ENCODE results near the gene IGBP1. TPM values are rescaled to one million over a fixed set of nuclear protein-coding genes. Genes with fewer than 3 reads are reported as not detected.

The IGBP1 gene
- total and polyA plus RNA-seq, 9 of the 15 experiments (the other 6 are each of a cell fraction or from before 2014, with no cell fraction given): 36.6 to 91.5 (median 52.8) TPM

DNA sequence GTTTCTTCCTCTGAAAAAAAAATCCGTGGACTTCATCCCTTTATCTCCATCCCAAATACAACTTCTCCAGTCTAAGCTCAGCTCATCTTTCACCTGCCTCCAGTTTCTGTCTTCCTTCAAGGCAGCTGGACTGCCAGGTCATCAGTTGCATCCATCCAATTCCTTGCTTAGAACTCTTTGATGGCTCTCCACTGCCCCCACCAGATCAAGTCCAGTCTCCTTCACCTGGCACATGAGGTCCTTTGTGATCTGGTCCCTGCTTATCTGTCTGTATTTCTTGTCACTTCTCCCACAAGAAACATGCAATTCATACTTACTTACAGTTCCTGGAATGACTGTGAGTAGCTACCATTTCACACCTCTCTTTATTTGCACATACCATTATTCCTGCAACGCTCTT, 37.2 kb upstream of the IGBP1 start:
- no peaks in the 10 kb centered on the region for H3K79me2 ChIP-seq (ENCODE audit: control insufficient read depth, insufficient read depth, low read length)
- no peaks in the 10 kb centered on the region; a peak in 1 of 5 replicates for H3K4me1 ChIP-seq (replicated peaks in 1 of 2; ENCODE audit: control insufficient read depth in 2 of 2, insufficient read depth in 2 of 2, low read length in 2 of 2)
- ChIA-PET CTCF (ENCODE audit: low intra/inter-chr PET ratio) (interaction anchor here (2.0 kb wide), 1 partner anchor 603 kb away, joined by 6 read pairs; no protein-coding TSS in a partner anchor), POLR2A (interaction anchor here (0.5 kb wide), 1 partner anchor 1723 kb away, joined by 4 read pairs; no protein-coding TSS in a partner anchor)
- H3K36me3 ChIP-seq (ENCODE audit: control insufficient read depth, insufficient read depth, low read length): no peaks in the 10 kb centered on the region
- H3K9ac ChIP-seq (ENCODE audit: insufficient read depth in 1 of 2, low read depth in 2 of 2, low read length in 2 of 2): no peak overlapping the region
- no peaks in the 10 kb centered on the region for H3K27me3 ChIP-seq (ENCODE audit: control insufficient read depth in 2 of 2, insufficient read depth in 2 of 2, low read length in 2 of 2)
- H3K4me3 ChIP-seq: no peak overlapping the region
- intact Hi-C loops (cut with micrococcal nuclease) (loop anchor here (1.0 to 10.0 kb wide), 2 partner anchors 558 to 1271 kb away; partner anchors contain the start of gene EFNB1), in situ Hi-C loops (cut with MboI) (loop anchor here (5.0 to 10.0 kb wide), 2 partner anchors 64 to 601 kb away; no protein-coding TSS in a partner anchor)
- TF ChIP-seq RAD21 (CRISPR knock-in tag; conservative IDR thresholded peaks at IDR 0.05 in 1 of 2, IDR thresholded peaks at IDR 0.05 in 1 of 2) (peak in 1 of 2 experiments; percentile 29; a peak in 1 of 4 replicates), STAG1 (CRISPR knock-in tag; IDR thresholded peaks at IDR 0.05; ENCODE audit: borderline replicate concordance) (no peak)
- TF ChIP-seq, protein P1, sequence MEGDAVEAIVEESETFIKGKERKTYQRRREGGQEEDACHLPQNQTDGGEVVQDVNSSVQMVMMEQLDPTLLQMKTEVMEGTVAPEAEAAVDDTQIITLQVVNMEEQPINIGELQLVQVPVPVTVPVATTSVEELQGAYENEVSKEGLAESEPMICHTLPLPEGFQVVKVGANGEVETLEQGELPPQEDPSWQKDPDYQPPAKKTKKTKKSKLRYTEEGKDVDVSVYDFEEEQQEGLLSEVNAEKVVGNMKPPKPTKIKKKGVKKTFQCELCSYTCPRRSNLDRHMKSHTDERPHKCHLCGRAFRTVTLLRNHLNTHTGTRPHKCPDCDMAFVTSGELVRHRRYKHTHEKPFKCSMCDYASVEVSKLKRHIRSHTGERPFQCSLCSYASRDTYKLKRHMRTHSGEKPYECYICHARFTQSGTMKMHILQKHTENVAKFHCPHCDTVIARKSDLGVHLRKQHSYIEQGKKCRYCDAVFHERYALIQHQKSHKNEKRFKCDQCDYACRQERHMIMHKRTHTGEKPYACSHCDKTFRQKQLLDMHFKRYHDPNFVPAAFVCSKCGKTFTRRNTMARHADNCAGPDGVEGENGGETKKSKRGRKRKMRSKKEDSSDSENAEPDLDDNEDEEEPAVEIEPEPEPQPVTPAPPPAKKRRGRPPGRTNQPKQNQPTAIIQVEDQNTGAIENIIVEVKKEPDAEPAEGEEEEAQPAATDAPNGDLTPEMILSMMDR (IDR thresholded peaks at IDR 0.05 in 2 of 3, conservative IDR thresholded peaks at IDR 0.05 in 1 of 3; ENCODE audit: insufficient read depth in 2 of 3, low read depth in 1 of 3, low read length in 3 of 3): peak; percentile 28 to 30 (median 29); a peak in 3 of 6 replicates
- no peak overlapping the region for H2AFZ ChIP-seq (ENCODE audit: low read depth, low read length)
- H3K4me2 ChIP-seq (ENCODE audit: insufficient read depth, low read length): no peak overlapping the region
- DNase-seq (ENCODE audit: extremely low read depth in 1 of 4, low spot score in 3 of 4): peak; percentile 11 to 21 (median 14)
- BruUV-seq (replicated peaks): no TSS peak
- no peak for FAIRE-seq
- no peaks in the 10 kb centered on the region for H4K20me1 ChIP-seq (replicated peaks; ENCODE audit: control insufficient read depth, insufficient read depth, low read length)
- peak; percentile 72 for ATAC-seq
- H3K9me1 ChIP-seq (ENCODE audit: control insufficient read depth, insufficient read depth, low read length): no peaks in the 10 kb centered on the region
- H3K27ac ChIP-seq (ENCODE audit: extremely low read depth, low read depth, low read length): no peak overlapping the region
- no peaks in the 10 kb centered on the region for H3K9me3 ChIP-seq (replicated peaks; ENCODE audit: control insufficient read depth, insufficient read depth, low read depth, low read length)
- 0% methylated on average over 2 of the region's 2 CpGs for WGBS (ENCODE audit: insufficient coverage, low coverage, missing lambda C conversion rate)

Measured in K562 (cell line).